ENCODE results near the gene FAM240A.

DNA sequence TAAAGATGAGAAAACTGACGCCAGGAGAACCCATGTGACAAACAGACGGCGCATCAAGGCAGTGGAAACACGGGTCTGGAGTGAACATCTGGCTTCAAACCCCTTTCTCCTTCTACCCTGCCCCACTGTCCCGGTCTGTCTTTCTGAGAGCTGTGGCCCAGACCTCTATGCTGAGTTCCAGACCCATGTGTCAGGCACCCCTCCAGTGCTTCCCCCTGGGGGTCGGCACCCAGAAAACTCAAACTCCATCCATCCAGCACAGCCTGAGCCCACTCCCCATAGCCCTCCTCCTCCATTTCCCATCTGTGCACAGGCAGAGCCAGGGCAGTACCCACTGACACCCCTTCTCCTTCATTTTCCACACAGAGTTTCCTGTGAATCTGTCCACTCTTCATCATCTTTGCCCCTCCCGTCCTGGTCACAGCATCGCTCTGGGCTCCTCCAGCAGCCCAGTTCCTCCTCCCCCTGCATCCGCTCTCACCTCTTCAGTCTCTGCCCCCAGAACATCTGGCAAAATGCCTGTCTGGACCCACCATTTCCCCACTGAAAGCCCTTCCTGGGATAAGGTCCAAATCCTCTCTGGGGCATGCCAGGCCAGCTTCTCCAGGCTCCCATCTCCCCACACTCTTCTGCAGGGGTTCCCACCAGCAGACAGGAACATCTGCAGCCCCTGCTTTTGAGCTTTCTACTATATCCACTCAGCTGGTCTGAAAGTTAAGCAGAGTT is 2.9 kb downstream of the FAM240A start:
- TF ChIP-seq ESRRA (IDR thresholded peaks at IDR 0.05; ENCODE audit: low read length) (no peak), TAF1 (IDR thresholded peaks at IDR 0.05; ENCODE audit: borderline replicate concordance, low read depth, low read length) (no peak), SIX5 (IDR thresholded peaks at IDR 0.05; ENCODE audit: low read depth, low read length, severe bottlenecking) (no peak), CHD1 (IDR thresholded peaks at IDR 0.05; ENCODE audit: low read depth, low read length) (no peak), MYB (IDR thresholded peaks at IDR 0.05; ENCODE audit: borderline replicate concordance, low read depth, low read length) (no peak), NFYB (IDR thresholded peaks at IDR 0.05; ENCODE audit: insufficient read depth, low read depth, low read length) (no peak), FOS (IDR thresholded peaks at IDR 0.05; ENCODE audit: borderline replicate concordance, extremely low read depth, insufficient read length) (no peak), BRCA1 (IDR thresholded peaks at IDR 0.05; ENCODE audit: low read depth, low read length) (no peak), ETV6 (conservative IDR thresholded peaks at IDR 0.05 in 1 of 2, IDR thresholded peaks at IDR 0.05 in 1 of 2; ENCODE audit: borderline replicate concordance in 1 of 2, low read depth in 1 of 2) (no peak)
- TF ChIP-seq, protein P1, sequence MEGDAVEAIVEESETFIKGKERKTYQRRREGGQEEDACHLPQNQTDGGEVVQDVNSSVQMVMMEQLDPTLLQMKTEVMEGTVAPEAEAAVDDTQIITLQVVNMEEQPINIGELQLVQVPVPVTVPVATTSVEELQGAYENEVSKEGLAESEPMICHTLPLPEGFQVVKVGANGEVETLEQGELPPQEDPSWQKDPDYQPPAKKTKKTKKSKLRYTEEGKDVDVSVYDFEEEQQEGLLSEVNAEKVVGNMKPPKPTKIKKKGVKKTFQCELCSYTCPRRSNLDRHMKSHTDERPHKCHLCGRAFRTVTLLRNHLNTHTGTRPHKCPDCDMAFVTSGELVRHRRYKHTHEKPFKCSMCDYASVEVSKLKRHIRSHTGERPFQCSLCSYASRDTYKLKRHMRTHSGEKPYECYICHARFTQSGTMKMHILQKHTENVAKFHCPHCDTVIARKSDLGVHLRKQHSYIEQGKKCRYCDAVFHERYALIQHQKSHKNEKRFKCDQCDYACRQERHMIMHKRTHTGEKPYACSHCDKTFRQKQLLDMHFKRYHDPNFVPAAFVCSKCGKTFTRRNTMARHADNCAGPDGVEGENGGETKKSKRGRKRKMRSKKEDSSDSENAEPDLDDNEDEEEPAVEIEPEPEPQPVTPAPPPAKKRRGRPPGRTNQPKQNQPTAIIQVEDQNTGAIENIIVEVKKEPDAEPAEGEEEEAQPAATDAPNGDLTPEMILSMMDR (IDR thresholded peaks at IDR 0.05 in 2 of 3, conservative IDR thresholded peaks at IDR 0.05 in 1 of 3; ENCODE audit: control insufficient read depth in 2 of 3, extremely low read depth in 1 of 3, insufficient read depth in 1 of 3, low read depth in 3 of 3, low read length in 3 of 3): no peak

Data from GM12878 (cell line).